Natural killer cell treated with Interleukin-12 subunit alpha and Interleukin-12 subunit beta and Interleukin-15 and Interleukin-18, amount 100 ng/mL, for 72 hours (primary cell): Measurements from ENCODE around the gene LCE1A. TPM values are rescaled to one million over a fixed set of nuclear protein-coding genes. Genes with fewer than 3 reads are reported as not detected.

ENCODE experiments used
- ATAC-seq, 2 donors: fragments of 150-1000 bp; cut with Tn5 transposase in 1 of 2; sonication (Bioruptor Pico), chemical (Tn5 transposase) in 1 of 2; 2 replicates each; pipeline ENCODE4 v1.10.0; 2021
- DNase-seq: peaks from one replicate; pipeline ENCODE4 v3.0.0; 2022; ENCODE audit warnings: low spot score
- H3K27ac Mint-ChIP-seq, 2 donors: 1 replicate in 1 of 2; 2 replicates in 1 of 2; pipeline ENCODE4 v1.8.0; 2022; ENCODE audit warnings: mixed read lengths in 2 of 2, mild to moderate bottlenecking in 1 of 2, moderate library complexity in 1 of 2
- H3K27me3 Mint-ChIP-seq, 2 donors: 1 replicate in 1 of 2; 2 replicates in 1 of 2; pipeline ENCODE4 v1.8.0; 2022; ENCODE audit warnings: mixed read lengths in 2 of 2
- H3K36me3 Mint-ChIP-seq: one replicate; pipeline ENCODE4 v1.8.0; 2022; ENCODE audit warnings: mixed read lengths
- H3K4me1 Mint-ChIP-seq, 2 donors: 1 replicate in 1 of 2; 2 replicates in 1 of 2; pipeline ENCODE4 v1.8.0; 2022; ENCODE audit warnings: low read depth in 2 of 2, mixed read lengths in 2 of 2, mild to moderate bottlenecking in 1 of 2
- H3K4me3 Mint-ChIP-seq: one replicate; pipeline ENCODE4 v1.8.0; 2022; ENCODE audit warnings: mixed read lengths
- H3K9me3 Mint-ChIP-seq: 2 replicates; pipeline ENCODE4 v1.8.0; 2022; ENCODE audit warnings: mixed read lengths
- total RNA-seq, 2 donors: library from RNA; stranded (reverse); gene quantifications; one replicate each; pipeline ENCODE4 v1.2.3, GENCODE V29; 2022

Gene LCE1A
- total RNA-seq = not detected

GRCh38 chr1:152827173-152827572, at the start of gene LCE1A:
Gene LCE1A, plus strand, starts transcription at chr1:152827473. Its CDS starts 0 bp downstream, at chr1:152827473.
- peaks cover 30 to 64% of the 10 kb centered on the region in 2 donors for H3K27me3 Mint-ChIP-seq
- DNase-seq (no peak), ATAC-seq (no peak)
- H3K9me3 Mint-ChIP-seq = no peaks in the 10 kb centered on the region
- no peak within 1 kb of the TSS for H3K27ac Mint-ChIP-seq
- H3K4me1 Mint-ChIP-seq = no peaks in the 10 kb centered on the region
- no peak within 1 kb of the TSS for H3K4me3 Mint-ChIP-seq
- no peaks in the 10 kb centered on the region for H3K36me3 Mint-ChIP-seq

- Mint-ChIP-seq H3K36me3 (no peaks in the 10 kb centered on the region), H3K27me3 (peaks cover 17 to 49% of the 10 kb centered on the region in 2 donors), H3K4me3 (no peak overlapping the region), H3K4me1 (no peaks in the 10 kb centered on the region), H3K27ac (no peak overlapping the region), H3K9me3 (no peaks in the 10 kb centered on the region)
- no peak for ATAC-seq
- DNase-seq = no peak
Measured at GRCh38 chr1:152777510-152778137, 49.6 kb upstream of the LCE1A start.

- Mint-ChIP-seq H3K9me3 (no peaks in the 10 kb centered on the region), H3K4me1 (peaks cover 0 to 5% of the 10 kb centered on the region in 2 donors), H3K4me3 (no peak overlapping the region), H3K27ac (no peak overlapping the region), H3K27me3 (peaks cover 24 to 49% of the 10 kb centered on the region in 2 donors), H3K36me3 (no peaks in the 10 kb centered on the region)
- DNase-seq (no peak), ATAC-seq (peak in 1 of 2 donors; percentile 53)
Measured at GRCh38 chr1:152783095-152783494, 44.2 kb upstream of the LCE1A start.

GRCh38 chr1:152786077-152786476, 41.2 kb upstream of the LCE1A start, which contains the start of gene LCE1E:
Gene LCE1E, plus strand, starts transcription at chr1:152786257. Its CDS starts 1,043 bp downstream, at chr1:152787300.
- no peaks in the 10 kb centered on the region for H3K36me3 Mint-ChIP-seq
- peaks cover 20 to 58% of the 10 kb centered on the region in 2 donors for H3K27me3 Mint-ChIP-seq
- no peak within 1 kb of the TSS for H3K4me3 Mint-ChIP-seq
- no peak within 1 kb of the TSS for H3K27ac Mint-ChIP-seq
- H3K4me1 Mint-ChIP-seq = peaks cover 0 to 5% of the 10 kb centered on the region in 2 donors
- DNase-seq (no peak), ATAC-seq (peak in 1 of 2 donors; percentile 40)
- no peaks in the 10 kb centered on the region for H3K9me3 Mint-ChIP-seq

GRCh38 chr1:152795686-152796085, 31.6 kb upstream of the LCE1A start:
- Mint-ChIP-seq H3K4me3 (no peak overlapping the region), H3K27me3 (peaks cover 8 to 54% of the 10 kb centered on the region in 2 donors), H3K36me3 (no peaks in the 10 kb centered on the region), H3K4me1 (no peaks in the 10 kb centered on the region), H3K27ac (no peak overlapping the region), H3K9me3 (no peaks in the 10 kb centered on the region)
- no peak for ATAC-seq
- DNase-seq = no peak

- H3K27me3 Mint-ChIP-seq = peaks cover 9 to 54% of the 10 kb centered on the region in 2 donors
- no peak within 1 kb of the TSS for H3K4me3 Mint-ChIP-seq
- H3K36me3 Mint-ChIP-seq = no peaks in the 10 kb centered on the region
- no peak for DNase-seq
- peak in 1 of 2 donors; percentile 9 for ATAC-seq
- no peak within 1 kb of the TSS for H3K27ac Mint-ChIP-seq
- H3K9me3 Mint-ChIP-seq = no peaks in the 10 kb centered on the region
- no peaks in the 10 kb centered on the region for H3K4me1 Mint-ChIP-seq
Measured at GRCh38 chr1:152796421-152796820, 30.9 kb upstream of the LCE1A start, which contains the start of gene LCE1D. Gene LCE1D, plus strand, starts transcription at chr1:152796721. Its CDS starts 1,074 bp downstream, at chr1:152797795.

- Mint-ChIP-seq H3K36me3 (no peaks in the 10 kb centered on the region), H3K4me3 (no peak overlapping the region), H3K27ac (no peak overlapping the region), H3K27me3 (peaks cover 20 to 46% of the 10 kb centered on the region in 2 donors), H3K9me3 (no peaks in the 10 kb centered on the region), H3K4me1 (no peaks in the 10 kb centered on the region)
- no peak for DNase-seq
- ATAC-seq = no peak
Measured at GRCh38 chr1:152801333-152801732, 25.9 kb upstream of the LCE1A start.

GRCh38 chr1:152806576-152806975, 20.7 kb upstream of the LCE1A start, which contains the start of gene LCE1C:
Gene LCE1C, minus strand, starts transcription at chr1:152806651. Its CDS starts 1,173 bp downstream, at chr1:152805478.
- DNase-seq = no peak
- H3K4me1 Mint-ChIP-seq = no peaks in the 10 kb centered on the region
- H3K9me3 Mint-ChIP-seq = no peaks in the 10 kb centered on the region
- H3K36me3 Mint-ChIP-seq = no peaks in the 10 kb centered on the region
- no peak within 1 kb of the TSS for H3K27ac Mint-ChIP-seq
- no peak within 1 kb of the TSS for H3K4me3 Mint-ChIP-seq
- ATAC-seq = no peak
- peaks cover 18 to 39% of the 10 kb centered on the region in 2 donors for H3K27me3 Mint-ChIP-seq

- no peak for DNase-seq
- no peak overlapping the region for H3K4me3 Mint-ChIP-seq
- no peak overlapping the region for H3K27ac Mint-ChIP-seq
- no peaks in the 10 kb centered on the region for H3K9me3 Mint-ChIP-seq
- peak in 1 of 2 donors; percentile 63 for ATAC-seq
- no peaks in the 10 kb centered on the region for H3K4me1 Mint-ChIP-seq
- no peaks in the 10 kb centered on the region for H3K36me3 Mint-ChIP-seq
- peaks cover 5 to 25% of the 10 kb centered on the region in 2 donors for H3K27me3 Mint-ChIP-seq
Measured at GRCh38 chr1:152811050-152811449, 16.2 kb upstream of the LCE1A start.

GRCh38 chr1:152811671-152812070, 15.6 kb upstream of the LCE1A start, which contains the start of gene LCE1B:
Gene LCE1B, plus strand, starts transcription at chr1:152811971. Its CDS starts 476 bp downstream, at chr1:152812447.
- Mint-ChIP-seq H3K27me3 (peaks cover 5 to 29% of the 10 kb centered on the region in 2 donors), H3K36me3 (no peaks in the 10 kb centered on the region), H3K9me3 (no peaks in the 10 kb centered on the region), H3K4me1 (no peaks in the 10 kb centered on the region), H3K27ac (no peak within 1 kb of the TSS), H3K4me3 (no peak within 1 kb of the TSS)
- ATAC-seq = no peak
- no peak for DNase-seq

- H3K4me3 Mint-ChIP-seq = no peak overlapping the region
- no peaks in the 10 kb centered on the region for H3K4me1 Mint-ChIP-seq
- DNase-seq = no peak
- H3K9me3 Mint-ChIP-seq = no peaks in the 10 kb centered on the region
- no peaks in the 10 kb centered on the region for H3K36me3 Mint-ChIP-seq
- ATAC-seq = no peak
- H3K27me3 Mint-ChIP-seq = peaks cover 16 to 28% of the 10 kb centered on the region in 2 donors
- H3K27ac Mint-ChIP-seq = no peak overlapping the region
Measured at GRCh38 chr1:152817309-152817708, 10.0 kb upstream of the LCE1A start.

- ATAC-seq (no peak), DNase-seq (no peak)
- Mint-ChIP-seq H3K4me3 (no peak overlapping the region), H3K9me3 (no peaks in the 10 kb centered on the region), H3K4me1 (no peaks in the 10 kb centered on the region), H3K27ac (no peak overlapping the region), H3K27me3 (peaks cover 34 to 45% of the 10 kb centered on the region in 2 donors), H3K36me3 (no peaks in the 10 kb centered on the region)
Measured at GRCh38 chr1:152823294-152823693, 4.0 kb upstream of the LCE1A start.

GRCh38 chr1:152824964-152825363, 2.3 kb upstream of the LCE1A start:
- Mint-ChIP-seq H3K27ac (no peak overlapping the region), H3K4me1 (no peaks in the 10 kb centered on the region), H3K9me3 (no peaks in the 10 kb centered on the region), H3K36me3 (no peaks in the 10 kb centered on the region), H3K27me3 (peaks cover 33 to 51% of the 10 kb centered on the region in 2 donors), H3K4me3 (no peak overlapping the region)
- ATAC-seq (peak in 1 of 2 donors; percentile 20), DNase-seq (no peak)

- Mint-ChIP-seq H3K4me3 (no peak overlapping the region), H3K36me3 (no peaks in the 10 kb centered on the region), H3K27ac (no peak overlapping the region), H3K9me3 (no peaks in the 10 kb centered on the region), H3K4me1 (no peaks in the 10 kb centered on the region), H3K27me3 (peaks cover 12 to 30% of the 10 kb centered on the region in 2 donors)
- ATAC-seq (no peak), DNase-seq (no peak)
Measured at GRCh38 chr1:152836870-152837269, 9.6 kb downstream of the LCE1A start.
